ENCODE measurements around the gene NEO1.
A peak's percentile ranks its signal among the peaks of the same experiment; 100 is the strongest.

The NEO1 gene

GRCh38 chr15:73119478-73119877, 67.2 kb downstream of the NEO1 start:
- no peak for FAIRE-seq
- TF ChIP-seq POLR2A (IDR thresholded peaks at IDR 0.05; ENCODE audit: low read depth, low read length) (no peak), PAX5 (IDR thresholded peaks at IDR 0.05; ENCODE audit: insufficient read depth, low read length, severe bottlenecking) (no peak)

GRCh38 chr15:73120269-73120668, 68.0 kb downstream of the NEO1 start:
- TF ChIP-seq TAF1 (IDR thresholded peaks at IDR 0.05; ENCODE audit: low read depth, low read length) (no peak), PAX5 (IDR thresholded peaks at IDR 0.05; ENCODE audit: insufficient read depth, low read length, severe bottlenecking) (no peak), POLR2A (IDR thresholded peaks at IDR 0.05; ENCODE audit: low read depth, low read length) (no peak)
- FAIRE-seq: no peak
- DNase-seq (ENCODE audit: insufficient read length, low spot score): no peak

More at GRCh38 chr15:73119478-73119877, 67.2 kb downstream of the NEO1 start:
- DNase-seq (ENCODE audit: insufficient read length, low spot score): no peak

GRCh38 chr15:73125219-73125618, 73.0 kb downstream of the NEO1 start:
- TF ChIP-seq PAX5 (IDR thresholded peaks at IDR 0.05; ENCODE audit: insufficient read depth, low read length, severe bottlenecking) (no peak), POU2F2 (IDR thresholded peaks at IDR 0.05; ENCODE audit: low read depth, low read length) (no peak), POLR2AphosphoS5 (IDR thresholded peaks at IDR 0.05; ENCODE audit: low read depth, low read length) (no peak), SPI1 (IDR thresholded peaks at IDR 0.05; ENCODE audit: low read depth, low read length) (no peak), TAF1 (IDR thresholded peaks at IDR 0.05; ENCODE audit: low read depth, low read length) (no peak), POLR2A (IDR thresholded peaks at IDR 0.05; ENCODE audit: low read depth, low read length) (no peak)
- DNase-seq (ENCODE audit: insufficient read length, low spot score) (no peak), FAIRE-seq (no peak)

DNA sequence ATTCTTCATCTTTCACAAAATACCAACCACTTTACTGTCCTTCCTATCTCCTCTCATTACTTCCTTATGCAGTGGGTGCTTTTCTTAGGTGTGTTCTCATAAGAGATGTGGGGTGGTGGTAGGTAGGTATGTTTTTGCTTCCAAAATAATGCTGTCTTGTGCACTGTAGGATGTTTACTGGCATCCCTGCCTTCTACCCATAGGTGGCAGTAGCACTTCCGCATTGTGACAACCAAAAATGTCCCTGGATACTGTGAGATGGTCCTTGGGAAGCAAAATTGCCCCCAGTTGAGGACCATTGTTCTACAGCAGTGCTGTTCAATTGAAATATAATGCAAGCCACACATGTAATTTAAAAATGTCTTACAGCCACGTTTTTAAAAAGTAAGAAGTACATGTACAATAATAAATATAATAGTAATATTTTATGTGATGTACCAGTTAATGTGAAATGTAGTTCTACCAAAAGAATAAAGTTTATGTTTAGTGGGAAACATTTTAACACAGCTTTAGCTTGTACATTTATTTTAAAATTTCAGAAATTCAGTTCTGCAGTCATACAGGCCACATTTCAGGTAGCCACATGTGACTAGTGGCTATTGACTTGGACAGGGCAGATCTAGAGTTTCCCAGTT, 75.2 kb downstream of the NEO1 start:
- DNase-seq (ENCODE audit: insufficient read length, low spot score) (no peak), FAIRE-seq (peak; percentile 91)
- peak; percentile 78 for TF ChIP-seq SPI1 (IDR thresholded peaks at IDR 0.05; ENCODE audit: low read depth, low read length)
- no peak for TF ChIP-seq POLR2AphosphoS5 (IDR thresholded peaks at IDR 0.05; ENCODE audit: low read depth, low read length)
- no peak for TF ChIP-seq PAX5 (IDR thresholded peaks at IDR 0.05; ENCODE audit: insufficient read depth, low read length, severe bottlenecking)
- TF ChIP-seq TAF1 (IDR thresholded peaks at IDR 0.05; ENCODE audit: low read depth, low read length): no peak
- no peak for TF ChIP-seq POLR2A (IDR thresholded peaks at IDR 0.05; ENCODE audit: low read depth, low read length)

GRCh38 chr15:73130830-73131229, 78.6 kb downstream of the NEO1 start:
- TF ChIP-seq TAF1 (IDR thresholded peaks at IDR 0.05; ENCODE audit: low read depth, low read length): no peak
- no peak for TF ChIP-seq POU2F2 (IDR thresholded peaks at IDR 0.05; ENCODE audit: low read depth, low read length)
- no peak for TF ChIP-seq POLR2AphosphoS5 (IDR thresholded peaks at IDR 0.05; ENCODE audit: low read depth, low read length)
- no peak for TF ChIP-seq SPI1 (IDR thresholded peaks at IDR 0.05; ENCODE audit: low read depth, low read length)
- TF ChIP-seq POLR2A (IDR thresholded peaks at IDR 0.05; ENCODE audit: low read depth, low read length): no peak
- no peak for TF ChIP-seq PAX5 (IDR thresholded peaks at IDR 0.05; ENCODE audit: insufficient read depth, low read length, severe bottlenecking)
- DNase-seq (ENCODE audit: insufficient read length, low spot score) (no peak), FAIRE-seq (no peak)

DNA sequence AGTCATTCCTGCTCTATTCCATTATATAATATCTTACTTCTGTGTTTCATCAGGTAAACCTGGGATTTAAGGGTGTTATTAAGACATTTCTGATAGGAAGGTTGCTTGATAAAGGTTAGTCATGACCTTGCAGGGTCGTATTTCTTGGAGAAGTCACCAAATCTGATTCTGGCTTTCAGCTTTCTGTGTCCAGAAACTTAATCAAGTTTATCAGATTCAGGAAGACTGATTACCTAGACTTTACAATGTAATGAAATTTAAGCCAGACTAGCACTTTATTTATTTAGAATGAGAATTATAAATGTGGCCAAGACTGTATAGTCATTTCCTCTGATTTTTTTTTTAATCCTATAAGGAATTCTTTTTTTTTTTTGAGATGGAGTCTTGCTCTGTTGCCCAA, 81.9 kb downstream of the NEO1 start:
- no peak for TF ChIP-seq POLR2A (IDR thresholded peaks at IDR 0.05; ENCODE audit: low read depth, low read length)
- no peak for FAIRE-seq

GRCh38 chr15:73139041-73139743, 86.9 kb downstream of the NEO1 start:
- DNase-seq (ENCODE audit: insufficient read length, low spot score) (no peak), FAIRE-seq (no peak)
- TF ChIP-seq POLR2A (IDR thresholded peaks at IDR 0.05; ENCODE audit: low read depth, low read length) (no peak), POLR2AphosphoS5 (IDR thresholded peaks at IDR 0.05; ENCODE audit: low read depth, low read length) (no peak), TAF1 (IDR thresholded peaks at IDR 0.05; ENCODE audit: low read depth, low read length) (no peak), SPI1 (IDR thresholded peaks at IDR 0.05; ENCODE audit: low read depth, low read length) (no peak), PAX5 (IDR thresholded peaks at IDR 0.05; ENCODE audit: insufficient read depth, low read length, severe bottlenecking) (no peak), POU2F2 (IDR thresholded peaks at IDR 0.05; ENCODE audit: low read depth, low read length) (no peak)

More for the DNA sequence above, 81.9 kb downstream of the NEO1 start:
- no peak for DNase-seq (ENCODE audit: insufficient read length, low spot score)

GRCh38 chr15:73139744-73140553, 87.7 kb downstream of the NEO1 start:
- no peak for TF ChIP-seq POU2F2 (IDR thresholded peaks at IDR 0.05; ENCODE audit: low read depth, low read length)
- no peak for TF ChIP-seq POLR2A (IDR thresholded peaks at IDR 0.05; ENCODE audit: low read depth, low read length)
- no peak for TF ChIP-seq POLR2AphosphoS5 (IDR thresholded peaks at IDR 0.05; ENCODE audit: low read depth, low read length)
- TF ChIP-seq SPI1 (IDR thresholded peaks at IDR 0.05; ENCODE audit: low read depth, low read length): no peak
- no peak for TF ChIP-seq TAF1 (IDR thresholded peaks at IDR 0.05; ENCODE audit: low read depth, low read length)
- no peak for TF ChIP-seq PAX5 (IDR thresholded peaks at IDR 0.05; ENCODE audit: insufficient read depth, low read length, severe bottlenecking)
- FAIRE-seq: no peak
- DNase-seq (ENCODE audit: insufficient read length, low spot score): no peak

DNA sequence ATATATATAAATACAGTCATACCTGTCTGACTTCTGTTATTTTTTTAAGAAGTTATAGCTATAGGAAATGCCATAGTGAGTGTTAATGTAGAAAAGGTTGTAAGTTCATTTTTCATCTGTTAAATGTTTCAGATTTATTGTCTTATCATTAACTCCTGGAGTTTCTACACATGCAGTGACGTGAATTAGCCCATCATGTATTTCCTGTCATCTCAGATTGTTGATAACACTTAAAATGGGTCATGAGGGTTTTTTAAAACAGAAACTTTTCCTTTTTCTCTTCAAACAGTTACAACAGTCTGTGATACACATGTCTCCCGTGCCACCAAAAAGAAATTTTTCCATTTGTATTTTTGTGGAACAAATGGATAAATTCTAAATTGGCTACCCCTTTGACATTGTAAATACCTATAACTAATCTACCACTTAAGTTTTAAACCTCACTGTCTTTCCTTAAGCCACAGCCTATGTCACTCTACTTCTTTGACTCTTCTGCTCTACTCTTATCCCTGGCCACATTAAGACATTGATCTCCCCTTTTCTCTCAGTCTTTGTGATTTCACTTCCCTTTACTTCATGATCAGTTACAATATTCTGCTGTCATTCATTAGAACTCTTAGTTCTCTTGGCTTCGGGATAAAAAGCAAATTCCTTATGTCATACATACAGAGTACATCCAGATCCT, 89.1 kb downstream of the NEO1 start:
- no peak for TF ChIP-seq PAX5 (IDR thresholded peaks at IDR 0.05; ENCODE audit: insufficient read depth, low read length, severe bottlenecking)
- no peak for TF ChIP-seq POLR2AphosphoS5 (IDR thresholded peaks at IDR 0.05; ENCODE audit: low read depth, low read length)
- TF ChIP-seq POLR2A (IDR thresholded peaks at IDR 0.05; ENCODE audit: low read depth, low read length): no peak
- TF ChIP-seq TAF1 (IDR thresholded peaks at IDR 0.05; ENCODE audit: low read depth, low read length): no peak
- TF ChIP-seq SPI1 (IDR thresholded peaks at IDR 0.05; ENCODE audit: low read depth, low read length): no peak
- FAIRE-seq (no peak), DNase-seq (ENCODE audit: insufficient read length, low spot score) (no peak)
